Measurements from ENCODE around the gene PPIA.
"Not testable (repeated sequence)": the region's sequence is repeated elsewhere in the genome, so short reads cannot be mapped to it uniquely, and the experiment has no call there.

The PPIA gene

DNA sequence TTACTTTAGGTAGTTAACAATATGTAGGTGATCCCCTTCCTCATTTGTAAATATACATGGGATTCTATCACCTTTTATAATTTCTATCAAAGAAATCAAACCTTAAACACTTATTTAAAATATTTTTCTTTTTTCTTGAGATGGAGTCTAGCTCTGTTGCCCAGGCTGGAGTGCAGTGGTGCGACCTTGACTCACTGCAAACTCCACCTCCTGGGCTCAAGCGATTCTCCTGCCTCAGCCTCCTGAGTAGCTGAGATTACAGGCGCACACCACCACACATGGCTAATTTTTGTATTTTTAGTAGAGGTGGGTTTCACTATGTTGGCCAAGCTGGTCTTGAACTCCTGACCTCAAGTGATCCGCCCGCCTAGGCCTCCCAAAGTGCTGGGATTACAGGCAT lies 47.0 kb downstream of the PPIA start:
- DNase-seq: not testable (repeated sequence)

GRCh38 chr7:44845451-44845850 lies 49.0 kb downstream of the PPIA start:
- DNase-seq: peak; percentile 36 to 48

GRCh38 chr7:44846390-44846789 lies 49.9 kb downstream of the PPIA start:
- DNase-seq: not testable (repeated sequence)

- no peak for DNase-seq
Measured at GRCh38 chr7:44846816-44847508, 50.5 kb downstream of the PPIA start.

DNA sequence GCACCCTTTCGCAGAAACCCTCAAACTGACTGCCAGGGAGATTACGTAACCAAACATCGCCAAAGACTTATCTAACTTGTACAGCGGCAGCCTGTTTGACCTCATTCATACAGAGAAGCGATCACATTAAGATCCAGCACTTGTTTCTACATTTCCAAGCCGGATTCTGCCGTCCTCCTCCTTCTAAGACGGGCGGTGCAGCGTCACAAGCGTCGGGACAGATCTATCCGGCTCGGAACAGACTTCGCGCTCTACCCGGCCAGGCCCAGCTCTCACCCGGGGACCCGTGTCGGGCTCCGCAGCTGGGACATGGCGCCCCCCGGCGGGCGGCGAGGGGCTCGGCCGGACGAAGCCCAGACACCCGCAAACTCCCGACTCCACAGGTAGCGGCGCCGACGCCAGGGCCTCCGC lies 51.0 kb downstream of the PPIA start:
- DNase-seq: peak; percentile 71 to 83

DNA sequence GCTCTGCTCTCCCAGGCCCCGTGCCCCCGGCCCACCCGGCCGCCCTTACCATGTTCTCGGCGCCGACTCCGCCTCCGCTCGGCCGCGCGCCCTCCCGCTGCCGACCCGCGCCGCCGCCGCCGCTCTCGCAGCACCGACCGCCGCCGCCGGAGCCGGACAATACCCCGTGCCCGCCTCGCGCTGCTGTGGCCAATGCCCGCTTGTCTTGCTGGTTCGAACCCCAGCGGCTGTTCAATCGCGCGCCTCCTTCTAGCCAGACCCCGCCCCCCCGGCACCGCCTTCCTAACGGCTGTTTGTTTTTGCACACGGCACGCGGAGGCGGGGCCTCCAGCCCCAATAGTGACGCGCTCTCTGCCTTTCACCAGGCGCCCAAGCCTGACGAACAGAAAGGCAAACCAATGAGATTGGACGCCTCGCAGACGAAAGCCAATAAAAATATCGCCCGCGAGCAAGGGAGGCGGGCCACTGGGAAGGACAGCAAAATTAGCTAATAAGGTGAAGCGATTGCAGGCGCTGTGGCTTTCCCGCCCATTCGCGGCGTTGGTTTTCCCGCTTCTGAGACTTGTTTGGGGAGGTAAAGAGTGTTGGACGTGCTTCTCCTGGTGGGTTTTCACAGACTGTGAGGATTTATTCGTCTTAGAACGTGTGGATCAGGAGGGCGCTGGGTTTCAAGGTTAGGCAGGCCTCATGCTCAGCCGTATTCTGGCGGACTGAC lies 51.6 kb downstream of the PPIA start, which contains the start of gene H2AZ2:
Gene H2AZ2, minus strand, starts transcription at position 168 of the 715 bp plus-strand sequence. Its CDS starts 116 bp downstream, at position 52.
- DNase-seq: peak; percentile 98

- DNase-seq: no peak
Measured at GRCh38 chr7:44849259-44849884, 52.9 kb downstream of the PPIA start.

GRCh38 chr7:44849885-44850544 lies 53.5 kb downstream of the PPIA start:
- DNase-seq: no peak

DNA sequence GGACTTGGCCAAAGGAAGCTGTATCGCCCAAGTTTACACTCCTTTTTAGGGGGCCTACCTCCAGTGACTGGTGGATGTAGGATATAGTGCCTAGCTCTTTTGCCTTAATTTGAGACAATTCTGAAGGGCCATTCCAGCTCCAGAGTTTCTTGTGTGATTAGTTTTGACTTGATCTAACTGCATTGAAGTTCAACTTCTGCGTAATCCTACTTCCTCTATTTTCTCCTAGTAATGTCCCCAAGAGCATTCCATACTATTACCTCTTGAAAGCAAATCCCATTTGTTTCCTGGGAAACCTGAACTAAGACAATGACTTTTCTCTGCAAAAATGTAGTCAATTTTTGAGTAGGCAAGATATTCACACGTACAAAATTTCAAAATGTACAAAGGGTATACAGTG lies 56.1 kb downstream of the PPIA start:
- DNase-seq: peak in 1 of 2 experiments; percentile 16

Measured in AML-193 (cell line).